Kidney (tissue), 14 donors: ENCODE measurements around the gene ZNF467. TPM values are rescaled to one million over a fixed set of nuclear protein-coding genes. Genes with fewer than 3 reads are reported as not detected.
A peak's percentile ranks its signal among the peaks of the same experiment; 100 is the strongest.

Experiments
- DNase-seq, 5 donors: peaks; one replicate each; pipeline ENCODE4 v3.0.0-alpha.2; 2013 to 2020
- FAIRE-seq: peaks from 2 replicates; lab custom pipeline; 2012; peaks lifted over from hg19 to GRCh38; lab: Jason Lieb, UNC
- H3K27ac ChIP-seq, 2 donors: one replicate each; pipeline ENCODE4 v1.7.0; 2013; ENCODE audit warnings: low read depth in 2 of 2, low read length in 2 of 2, inconsistent platforms in 1 of 2
- H3K27me3 ChIP-seq: one replicate; pipeline ENCODE4 v1.7.1; 2013; ENCODE audit warnings: low read length, inconsistent platforms; ENCODE audit not compliant: control insufficient read depth, insufficient read depth
- H3K36me3 ChIP-seq, 3 donors: one replicate each; pipeline versions ENCODE4 v1.7.0 to v1.7.1; 2013; ENCODE audit warnings: low read length in 3 of 3, control low read depth in 1 of 3, inconsistent platforms in 1 of 3; ENCODE audit not compliant: insufficient read depth in 3 of 3, control insufficient read depth in 2 of 3
- H3K4me1 ChIP-seq, 3 donors: one replicate each; pipeline versions ENCODE4 v1.7.0 to v1.7.1; 2013; ENCODE audit warnings: low read length in 3 of 3, inconsistent platforms in 1 of 3, low read depth in 1 of 3; ENCODE audit not compliant: control insufficient read depth in 2 of 3, insufficient read depth in 2 of 3
- H3K4me3 ChIP-seq, 3 donors: one replicate each; pipeline versions ENCODE4 v1.7.0 to v1.8.1; 2013; ENCODE audit warnings: low read length in 3 of 3, control low read depth in 1 of 3, inconsistent platforms in 1 of 3
- H3K9ac ChIP-seq, 3 donors: one replicate each; pipeline versions ENCODE4 v1.7.0 to v1.7.1; 2013; ENCODE audit warnings: low read length in 3 of 3, control low read depth in 1 of 3, inconsistent platforms in 1 of 3
- H3K9me3 ChIP-seq, 3 donors: one replicate each; pipeline versions ENCODE4 v1.7.0 to v1.7.1; 2013; ENCODE audit warnings: low read length in 3 of 3, control low read depth in 1 of 3, inconsistent platforms in 1 of 3; ENCODE audit not compliant: control insufficient read depth in 2 of 3, insufficient read depth in 1 of 3
- intact Hi-C: fragments of 100-400 bp; cut with DNase I; formaldehyde crosslinking; loops from one replicate; pipeline ENCODE4 v1.11.1; 2022
- polyA plus RNA-seq: library from polyadenylated mRNA; stranded (reverse); fragments of 350-450 nt; fragmentation: Illumina TruSeq; extraction: RNeasy Lipid Tissue Mini Kit (QIAGEN cat#74804); gene quantifications from one replicate; pipeline ENCODE4 v1.2.3, GENCODE V29; 2014; ENCODE audit warnings: low read depth, low replicate concordance; ENCODE audit not compliant: insufficient read depth
- total RNA-seq: library from RNA; stranded (reverse); fragmentation: NEBNext Ultra II Directional; extraction: Animal tissue kit (Norgen Biotek cat#: 25700); gene quantifications from one replicate; pipeline ENCODE4 v1.2.1, GENCODE V29; 2021
- TF ChIP-seq, protein P1 (sequence below): IDR thresholded peaks from 3 replicates; pipeline ENCODE4 v1.5.1; 2012; ENCODE audit warnings: mild to moderate bottlenecking, moderate library complexity, borderline replicate concordance; ENCODE audit not compliant: insufficient read depth; ENCODE audit errors: extremely low read depth
- donor health status: control.
- donor health status: control.
- donor health status: control.
- donor health status: control.
- donor health status: control.
- donor health status: DM: yes; HTN: yes; CAD: no.
- donor health status: Normal renal cell carcinoma (clear cell type).

ZNF467 gene
- total and polyA plus RNA-seq, 2 donors from 2014 or later = 15.0 to 24.5 TPM

- Histone ChIP-seq H3K9me3 (no peaks in the 10 kb centered on the region), H3K4me3 (no peak overlapping the region), H3K4me1 (peaks cover 0 to 7% (median 0%) of the 10 kb centered on the region in 3 donors), H3K27ac (no peak overlapping the region), H3K9ac (no peak overlapping the region), H3K36me3 (peaks cover 0 to 11% (median 2%) of the 10 kb centered on the region in 3 donors), H3K27me3 (no peaks in the 10 kb centered on the region)
- intact Hi-C loops = no loop called here
- DNase-seq (peak in 2 of 5 donors; percentile 32 to 54), FAIRE-seq (no peak)
- TF ChIP-seq, protein P1, sequence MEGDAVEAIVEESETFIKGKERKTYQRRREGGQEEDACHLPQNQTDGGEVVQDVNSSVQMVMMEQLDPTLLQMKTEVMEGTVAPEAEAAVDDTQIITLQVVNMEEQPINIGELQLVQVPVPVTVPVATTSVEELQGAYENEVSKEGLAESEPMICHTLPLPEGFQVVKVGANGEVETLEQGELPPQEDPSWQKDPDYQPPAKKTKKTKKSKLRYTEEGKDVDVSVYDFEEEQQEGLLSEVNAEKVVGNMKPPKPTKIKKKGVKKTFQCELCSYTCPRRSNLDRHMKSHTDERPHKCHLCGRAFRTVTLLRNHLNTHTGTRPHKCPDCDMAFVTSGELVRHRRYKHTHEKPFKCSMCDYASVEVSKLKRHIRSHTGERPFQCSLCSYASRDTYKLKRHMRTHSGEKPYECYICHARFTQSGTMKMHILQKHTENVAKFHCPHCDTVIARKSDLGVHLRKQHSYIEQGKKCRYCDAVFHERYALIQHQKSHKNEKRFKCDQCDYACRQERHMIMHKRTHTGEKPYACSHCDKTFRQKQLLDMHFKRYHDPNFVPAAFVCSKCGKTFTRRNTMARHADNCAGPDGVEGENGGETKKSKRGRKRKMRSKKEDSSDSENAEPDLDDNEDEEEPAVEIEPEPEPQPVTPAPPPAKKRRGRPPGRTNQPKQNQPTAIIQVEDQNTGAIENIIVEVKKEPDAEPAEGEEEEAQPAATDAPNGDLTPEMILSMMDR = no peak
These were observed 39.2 kb downstream of the ZNF467 start for GRCh38 chr7:149733924-149734790.

- FAIRE-seq (no peak), DNase-seq (peak in 2 of 5 donors; percentile 29 to 48)
- Histone ChIP-seq H3K9me3 (no peaks in the 10 kb centered on the region), H3K4me3 (no peak overlapping the region), H3K4me1 (peaks cover 0 to 7% (median 0%) of the 10 kb centered on the region in 3 donors), H3K27ac (no peak overlapping the region), H3K9ac (no peak overlapping the region), H3K27me3 (no peaks in the 10 kb centered on the region), H3K36me3 (peaks cover 0 to 14% (median 4%) of the 10 kb centered on the region in 3 donors)
- intact Hi-C loops = no loop called here
- TF ChIP-seq, protein P1 = no peak
These were observed 40.1 kb downstream of the ZNF467 start for GRCh38 chr7:149733131-149733923.

- Histone ChIP-seq H3K9me3 (no peaks in the 10 kb centered on the region), H3K36me3 (peaks cover 0 to 14% (median 5%) of the 10 kb centered on the region in 3 donors), H3K27ac (no peak overlapping the region), H3K4me3 (no peak overlapping the region), H3K27me3 (no peaks in the 10 kb centered on the region), H3K9ac (no peak overlapping the region), H3K4me1 (peaks cover 0 to 12% (median 0%) of the 10 kb centered on the region in 3 donors)
- intact Hi-C loops = no loop called here
- FAIRE-seq (no peak), DNase-seq (peak in 1 of 5 donors; percentile 29)
- TF ChIP-seq, protein P1 = no peak
These were observed 40.8 kb downstream of the ZNF467 start for GRCh38 chr7:149732611-149733010.
